Breast epithelium (tissue), 4 donors: ENCODE data around the gene FANCD2. TPM values are rescaled to one million over a fixed set of nuclear protein-coding genes. Genes with fewer than 3 reads are reported as not detected.
"Not testable (repeated sequence)": the region's sequence is repeated elsewhere in the genome, so short reads cannot be mapped to it uniquely, and the experiment has no call there.

Experiments used
- DNase-seq, 2 donors: peaks; one replicate each; pipeline ENCODE4 v3.0.0-alpha.2; 2019; ENCODE audit warnings: low spot score in 2 of 2
- H3K27ac ChIP-seq, 2 donors: fragments of 200-600 bp; sonication (generic) in 1 of 2; one replicate each; pipeline ENCODE4 v1.5.1; 2016 to 2019; ENCODE audit warnings: mild to moderate bottlenecking in 1 of 2
- H3K27me3 ChIP-seq, 2 donors: fragments of 200-600 bp; sonication (generic) in 1 of 2; one replicate each; pipeline versions ENCODE4 v1.5.1 to v1.6.0; 2017 to 2019; ENCODE audit warnings: control low read depth in 1 of 2, mild to moderate bottlenecking in 1 of 2
- H3K36me3 ChIP-seq: fragments of 200-600 bp; one replicate; pipeline ENCODE4 v1.5.1; 2019
- H3K4me1 ChIP-seq, 2 donors: fragments of 200-600 bp; sonication (generic); one replicate each; pipeline ENCODE4 v1.5.1; 2016 to 2019; ENCODE audit warnings: control low read depth in 1 of 2
- H3K4me3 ChIP-seq, 3 donors: fragments of 200-600 bp; sonication (generic); 1 replicate in 2 of 3; 2 replicates in 1 of 3; pipeline ENCODE4 v1.5.1; 2016 to 2019; ENCODE audit warnings: mild to moderate bottlenecking in 3 of 3, moderate library complexity in 2 of 3
- H3K9me3 ChIP-seq, 2 donors: fragments of 200-600 bp; sonication (generic) in 1 of 2; one replicate each; pipeline ENCODE4 v1.5.1; 2016 to 2019; ENCODE audit warnings: control low read depth in 1 of 2
- CTCF ChIP-seq, 3 donors: fragments of 450-650 bp; IDR thresholded peaks; one replicate each; pipeline ENCODE4 v1.5.1; 2016 to 2017; ENCODE audit warnings: antibody characterized with exemption in 3 of 3, mild to moderate bottlenecking in 3 of 3, moderate library complexity in 3 of 3
- POLR2A ChIP-seq: fragments of 450-650 bp; IDR thresholded peaks from one replicate; pipeline ENCODE4 v1.6.1; 2016; ENCODE audit warnings: antibody characterized with exemption, mild to moderate bottlenecking, moderate library complexity
- POLR2AphosphoS5 ChIP-seq, 3 donors: sonication (generic); formaldehyde crosslinking; IDR thresholded peaks; one replicate each; pipeline ENCODE4 v1.6.1; 2017; ENCODE audit warnings: antibody characterized with exemption in 3 of 3
- intact Hi-C: fragments of 100-400 bp; cut with DNase I; formaldehyde crosslinking; loops from one replicate; pipeline ENCODE4 v1.15.1; 2023; ENCODE audit warnings: low total_unique reads
- total RNA-seq, 3 donors: library from RNA; depleted of rRNA; stranded (reverse); fragments of >200 nt; gene quantifications; one replicate each; pipeline ENCODE4 v1.1.0, GENCODE V29; 2016

The FANCD2 gene
- total RNA-seq, 3 donors from 2014 or later, result 3.7 to 12.9 (median 6.2) TPM

DNA sequence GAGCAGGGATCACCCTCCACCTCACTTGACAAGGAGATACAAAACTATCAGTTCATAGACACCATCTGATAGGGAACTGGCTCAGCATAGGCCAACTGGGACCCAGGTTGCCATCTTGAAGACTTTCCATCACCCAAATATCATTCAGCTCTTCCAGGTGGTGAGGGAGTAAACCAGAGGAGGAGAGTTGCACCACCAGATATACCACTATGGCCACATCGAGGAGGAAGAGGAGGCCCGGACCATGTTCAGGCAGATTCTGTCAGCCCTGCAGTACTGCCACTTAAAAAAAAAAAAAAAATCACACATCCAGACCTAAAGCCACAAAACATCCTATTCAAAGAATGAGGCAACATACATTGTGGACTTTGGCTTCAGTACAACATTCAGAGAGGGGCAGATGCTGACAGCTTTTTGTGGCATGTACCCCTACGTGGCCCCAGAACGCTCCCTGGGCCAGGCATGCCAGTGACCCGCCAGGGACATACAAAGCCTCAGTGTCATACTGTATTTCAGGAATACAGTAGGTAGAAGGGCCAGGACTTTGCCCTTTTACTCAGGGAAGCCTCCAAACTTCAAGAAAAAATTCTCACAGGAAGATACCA is 21.2 kb upstream of the FANCD2 start:
- Histone ChIP-seq H3K27me3 (no peaks in the 10 kb centered on the region), H3K4me3 (no peak overlapping the region), H3K27ac (no peak overlapping the region), H3K36me3 (no peaks in the 10 kb centered on the region), H3K9me3 (no peaks in the 10 kb centered on the region), H3K4me1 (peaks cover 4% of the 10 kb centered on the region in 2 donors)
- no peak for DNase-seq
- intact Hi-C loops, result no loop called here
- TF ChIP-seq POLR2AphosphoS5 (IDR thresholded peaks at IDR 0.05) (no peak), POLR2A (no peak), CTCF (IDR thresholded peaks at IDR 0.05) (no peak)

DNA sequence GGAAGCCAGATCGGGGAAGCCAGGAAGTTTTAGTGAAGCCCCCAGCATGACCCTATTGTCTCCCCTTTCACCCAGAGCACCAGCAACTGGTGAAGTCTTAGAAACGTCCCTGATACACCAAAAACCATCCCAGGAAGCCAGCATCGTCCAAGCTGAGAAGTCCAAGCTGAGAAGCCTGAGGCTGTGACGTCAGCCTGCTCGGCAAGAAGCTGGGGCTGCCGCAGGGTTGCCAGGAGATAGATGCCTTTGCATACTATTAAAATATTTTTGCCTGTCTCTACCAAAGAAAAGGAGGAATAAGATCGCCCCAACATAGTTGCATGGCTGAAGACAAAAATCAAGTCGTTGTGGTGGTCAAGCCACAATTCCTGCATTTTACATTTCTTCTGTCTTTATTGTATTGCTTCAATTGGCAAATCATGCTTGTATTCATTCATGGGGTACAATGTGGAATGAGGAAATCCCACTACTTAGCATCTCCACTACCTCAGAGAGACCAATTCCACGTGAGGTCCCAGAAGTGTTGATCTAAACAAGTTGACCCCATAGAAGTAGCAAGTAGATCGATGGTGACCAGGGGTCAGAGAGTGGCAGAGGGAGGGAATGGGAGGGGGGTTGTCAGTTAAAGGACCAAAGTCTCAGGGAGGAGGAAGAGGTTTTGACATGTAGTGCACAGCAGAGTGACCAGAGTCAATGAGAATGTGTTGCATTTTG is 20.0 kb upstream of the FANCD2 start:
- no peak for TF ChIP-seq CTCF (IDR thresholded peaks at IDR 0.05)
- no peak for TF ChIP-seq POLR2A
- no peak for TF ChIP-seq POLR2AphosphoS5 (IDR thresholded peaks at IDR 0.05)
- H3K4me3 ChIP-seq, result no peak overlapping the region

DNA sequence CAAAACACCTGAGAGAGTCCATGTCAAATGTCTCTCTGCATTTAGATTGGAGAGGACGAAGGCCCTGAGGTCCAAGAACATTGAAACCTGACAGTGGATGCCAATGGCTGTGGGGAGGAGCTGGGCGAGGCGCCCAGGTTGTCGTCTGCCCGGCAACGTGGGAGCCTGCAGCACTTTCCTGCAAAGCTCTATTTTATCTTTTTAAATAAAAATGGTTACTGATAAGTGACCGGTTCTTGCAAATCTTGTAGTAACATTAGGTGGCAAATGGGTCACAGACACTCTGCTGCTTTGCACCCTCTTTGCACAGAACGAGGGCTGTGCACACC is 19.5 kb upstream of the FANCD2 start:
- Histone ChIP-seq H3K36me3 (no peaks in the 10 kb centered on the region), H3K4me1 (peaks cover 9 to 10% of the 10 kb centered on the region in 2 donors), H3K4me3 (no peak overlapping the region), H3K27me3 (no peaks in the 10 kb centered on the region), H3K27ac (no peak overlapping the region), H3K9me3 (no peaks in the 10 kb centered on the region)
- intact Hi-C loops, result no loop called here
- no peak for TF ChIP-seq POLR2A
- peak in 1 of 2 donors; percentile 16 for DNase-seq

More for the DNA sequence above, 20.0 kb upstream of the FANCD2 start:
- intact Hi-C loops, result no loop called here
- H3K4me1 ChIP-seq, result peaks cover 4 to 5% of the 10 kb centered on the region in 2 donors
- no peaks in the 10 kb centered on the region for H3K36me3 ChIP-seq
- H3K9me3 ChIP-seq, result no peaks in the 10 kb centered on the region
- no peak overlapping the region for H3K27ac ChIP-seq
- no peaks in the 10 kb centered on the region for H3K27me3 ChIP-seq
- DNase-seq, result peak in 1 of 2 donors; percentile 15

DNA sequence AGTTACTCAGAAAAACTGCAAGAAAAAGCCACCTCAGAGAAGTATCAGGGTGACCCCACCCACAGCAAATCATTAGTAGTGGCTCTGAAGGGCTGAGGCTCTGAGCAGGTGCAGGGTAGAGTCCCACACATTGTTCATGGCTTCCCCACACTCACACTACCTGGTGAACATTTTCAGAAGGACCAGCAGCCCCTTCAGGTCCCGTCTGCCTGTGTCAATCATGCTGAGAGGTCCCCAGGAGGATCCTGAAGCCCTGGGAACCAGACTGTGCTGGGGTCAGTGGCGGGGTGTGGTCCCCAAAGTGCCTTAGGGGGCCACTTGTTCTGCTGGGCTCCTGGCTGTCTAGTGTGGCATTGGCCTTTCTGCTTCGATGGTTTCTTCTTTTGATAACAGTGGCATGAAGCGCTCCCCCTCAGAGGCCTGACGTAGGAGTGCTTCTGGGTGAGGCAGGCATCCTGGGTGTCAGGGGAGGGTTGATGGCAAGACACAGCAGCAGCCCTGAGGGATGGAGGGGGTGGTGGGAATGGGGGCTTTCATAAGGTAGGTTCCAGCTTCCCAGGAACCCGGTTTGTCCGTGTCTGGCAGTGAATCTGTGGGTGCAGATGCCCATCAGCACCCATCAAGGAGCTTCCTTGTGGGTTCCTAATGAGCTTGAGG is 19.0 kb upstream of the FANCD2 start:
- Histone ChIP-seq H3K9me3 (no peaks in the 10 kb centered on the region), H3K27ac (no peak overlapping the region), H3K4me3 (no peak overlapping the region), H3K4me1 (peaks cover 10 to 11% of the 10 kb centered on the region in 2 donors), H3K36me3 (no peaks in the 10 kb centered on the region), H3K27me3 (no peaks in the 10 kb centered on the region)
- intact Hi-C loops, result no loop called here
- DNase-seq, result peak in 1 of 2 donors; percentile 13
- TF ChIP-seq POLR2AphosphoS5 (IDR thresholded peaks at IDR 0.05), result no peak
- no peak for TF ChIP-seq POLR2A
- no peak for TF ChIP-seq CTCF (IDR thresholded peaks at IDR 0.05)

- intact Hi-C loops, H3K9me3 ChIP-seq, H3K36me3 ChIP-seq, H3K27me3 ChIP-seq: not testable (repeated sequence)
- DNase-seq, result peak in 1 of 2 donors; percentile 13
- Histone ChIP-seq H3K4me3 (peak overlapping the region in 2 of 3 donors; percentile 50 to 74), H3K27ac (peak overlapping the region in 1 of 2 donors; percentile 85), H3K4me1 (peaks cover 10 to 11% of the 10 kb centered on the region in 2 donors)
These were observed 18.0 kb upstream of the FANCD2 start for GRCh38 chr3:10008216-10008587.
